Dermis microvascular lymphatic vessel endothelial cell (primary cell): ENCODE measurements around the gene CLDN9. TPM values are rescaled to one million over a fixed set of nuclear protein-coding genes. Genes with fewer than 3 reads are reported as not detected.

Experiments
- DNase-seq, 2 donors: peaks; one replicate each; pipeline versions ENCODE4 v3.0.0 to v3.0.0-alpha.2; 2010; ENCODE audit warnings: low read depth in 2 of 2
- total RNA-seq: library from RNA; depleted of rRNA; stranded (reverse); fragments of >200 nt; gene quantifications from 2 replicates; pipeline ENCODE4 v1.2.1, GENCODE V29; 2014

CLDN9 gene
- not detected in 2 replicates for total RNA-seq

GRCh38 chr16:3012828-3013420 is at the start of gene CLDN9:
Gene CLDN9, plus strand, starts transcription at chr16:3012923. Its CDS starts 440 bp downstream, at chr16:3013363.
- no peak for DNase-seq

GRCh38 chr16:2963074-2963722 is 49.5 kb upstream of the CLDN9 start:
- no peak for DNase-seq

GRCh38 chr16:2963723-2964474 is 48.8 kb upstream of the CLDN9 start, which contains the start of gene KREMEN2:
Gene KREMEN2, plus strand, starts transcription at chr16:2964275. Its CDS starts 246 bp downstream, at chr16:2964521.
- DNase-seq: no peak

GRCh38 chr16:2964475-2965336 is 48.0 kb upstream of the CLDN9 start:
- DNase-seq: peak in 1 of 2 donors; percentile 21

GRCh38 chr16:2966043-2966807 is 46.5 kb upstream of the CLDN9 start:
- no peak for DNase-seq

- peak in 1 of 2 donors; percentile 17 for DNase-seq
Measured at GRCh38 chr16:2966808-2967191, 45.9 kb upstream of the CLDN9 start.

GRCh38 chr16:2967211-2967631 is 45.5 kb upstream of the CLDN9 start:
- no peak for DNase-seq

GRCh38 chr16:2967721-2968161 is 45.0 kb upstream of the CLDN9 start:
- DNase-seq: no peak

- no peak for DNase-seq
Measured at GRCh38 chr16:2968368-2968737, 44.4 kb upstream of the CLDN9 start.

- peak; percentile 63 to 89 for DNase-seq
Measured at GRCh38 chr16:2968738-2969544, 43.8 kb upstream of the CLDN9 start, which contains the start of gene PAQR4. Gene PAQR4, plus strand, starts transcription at chr16:2969348. Its CDS starts 327 bp downstream, at chr16:2969675.

GRCh38 chr16:2969545-2970521 is 42.9 kb upstream of the CLDN9 start:
- DNase-seq: peak in 1 of 2 donors; percentile 55

GRCh38 chr16:2970563-2970962 is 42.2 kb upstream of the CLDN9 start:
- no peak for DNase-seq

GRCh38 chr16:2971134-2971984 is 41.4 kb upstream of the CLDN9 start:
- DNase-seq: no peak

- DNase-seq: no peak
Measured at GRCh38 chr16:2971985-2972784, 40.5 kb upstream of the CLDN9 start.

GRCh38 chr16:2973093-2973492 is 39.6 kb upstream of the CLDN9 start:
- no peak for DNase-seq

GRCh38 chr16:2973605-2974318 is 39.0 kb upstream of the CLDN9 start:
- no peak for DNase-seq
